Neural crest cell (in vitro differentiated cells): ENCODE measurements around the gene GABARAP. TPM values are rescaled to one million over a fixed set of nuclear protein-coding genes. Genes with fewer than 3 reads are reported as not detected.
A peak's percentile ranks its signal among the peaks of the same experiment; 100 is the strongest.

Source experiments
- DNase-seq: peaks from one replicate; pipeline ENCODE4 v3.0.0; 2021; ENCODE audit warnings: low read depth, mixed read lengths, low spot score
- H3K27ac Mint-ChIP-seq: one replicate; pipeline ENCODE4 v1.8.0; 2021; ENCODE audit warnings: mild to moderate bottlenecking, mixed read lengths; ENCODE audit not compliant: unreplicated experiment
- H3K27me3 Mint-ChIP-seq: 2 replicates; pipeline ENCODE4 v1.8.0; 2021; ENCODE audit warnings: low read depth, mild to moderate bottlenecking, mixed read lengths
- H3K36me3 Mint-ChIP-seq: 2 replicates; pipeline ENCODE4 v1.8.0; 2021; ENCODE audit warnings: low read depth, mild to moderate bottlenecking, mixed read lengths
- H3K4me1 Mint-ChIP-seq: 2 replicates; pipeline ENCODE4 v1.8.0; 2021; ENCODE audit warnings: mixed read lengths
- H3K4me3 Mint-ChIP-seq: one replicate; pipeline ENCODE4 v1.8.0; 2021; ENCODE audit warnings: mild to moderate bottlenecking, mixed read lengths
- H3K9me3 Mint-ChIP-seq: 2 replicates; pipeline ENCODE4 v1.8.0; 2021; ENCODE audit warnings: mixed read lengths
- CTCF ChIP-seq: fragments of 200-600 bp; sonication (generic); conservative IDR thresholded peaks from 2 replicates; pipeline ENCODE4 v1.5.0; 2021; ENCODE audit warnings: antibody characterized with exemption, mild to moderate bottlenecking
- total RNA-seq: library from RNA; stranded (reverse); gene quantifications from 2 replicates; pipeline ENCODE4 v1.2.1, GENCODE V29; 2021

GABARAP gene
- total RNA-seq, 1 donor from 2014 or later: 470 TPM

- Mint-ChIP-seq H3K9me3 (no peaks in the 10 kb centered on the region), H3K27ac (no peak overlapping the region), H3K4me3 (peak overlapping the region; percentile 44), H3K4me1 (peaks cover 20% of the 10 kb centered on the region), H3K27me3 (peaks cover 20% of the 10 kb centered on the region), H3K36me3 (no peaks in the 10 kb centered on the region)
- DNase-seq: no peak
- no peak for TF ChIP-seq CTCF
Observed at GRCh38 chr17:7284911-7285310, 42.7 kb upstream of the GABARAP start.

- no peak for DNase-seq
- H3K4me1 Mint-ChIP-seq: peaks cover 21% of the 10 kb centered on the region
- TF ChIP-seq CTCF: no peak
- H3K9me3 Mint-ChIP-seq: no peaks in the 10 kb centered on the region
- peak overlapping the region; percentile 66 for H3K4me3 Mint-ChIP-seq
- peaks cover 28% of the 10 kb centered on the region for H3K27me3 Mint-ChIP-seq
- H3K27ac Mint-ChIP-seq: no peak overlapping the region
- H3K36me3 Mint-ChIP-seq: no peaks in the 10 kb centered on the region
Observed at GRCh38 chr17:7283471-7284216, 41.4 kb upstream of the GABARAP start.

GRCh38 chr17:7282752-7283321 is 40.6 kb upstream of the GABARAP start:
- Mint-ChIP-seq H3K27me3 (peaks cover 28% of the 10 kb centered on the region), H3K4me1 (peaks cover 21% of the 10 kb centered on the region), H3K36me3 (no peaks in the 10 kb centered on the region), H3K4me3 (peak overlapping the region; percentile 66), H3K27ac (no peak overlapping the region), H3K9me3 (no peaks in the 10 kb centered on the region)
- TF ChIP-seq CTCF: no peak
- no peak for DNase-seq

- Mint-ChIP-seq H3K27ac (no peak overlapping the region), H3K9me3 (no peaks in the 10 kb centered on the region), H3K27me3 (peaks cover 29% of the 10 kb centered on the region), H3K36me3 (no peaks in the 10 kb centered on the region), H3K4me1 (peaks cover 21% of the 10 kb centered on the region), H3K4me3 (peak overlapping the region; percentile 90)
- peak; percentile 22 for DNase-seq
- TF ChIP-seq CTCF: no peak
Observed at GRCh38 chr17:7281953-7282751, 39.9 kb upstream of the GABARAP start.

GRCh38 chr17:7281074-7281952 is 39.1 kb upstream of the GABARAP start, which contains the start of gene SLC2A4:
Gene SLC2A4 (plus strand): TSS chr17:7281718. CDS start chr17:7281935, 217 bp downstream.
- DNase-seq: peak; percentile 96
- peaks cover 21% of the 10 kb centered on the region for H3K4me1 Mint-ChIP-seq
- no peaks in the 10 kb centered on the region for H3K36me3 Mint-ChIP-seq
- no peak within 1 kb of the TSS for H3K27ac Mint-ChIP-seq
- H3K4me3 Mint-ChIP-seq: peak within 1 kb of the TSS; percentile 90
- peaks cover 30% of the 10 kb centered on the region for H3K27me3 Mint-ChIP-seq
- no peaks in the 10 kb centered on the region for H3K9me3 Mint-ChIP-seq
- no peak for TF ChIP-seq CTCF
